IPS-15b (cell line): Measurements from ENCODE around the gene ZCCHC7.
"Not testable (repeated sequence)": the region's sequence is repeated elsewhere in the genome, so short reads cannot be mapped to it uniquely, and the experiment has no call there.

ENCODE experiments used
- H3K27me3 ChIP-seq: one replicate; pipeline ENCODE4 v1.6.1; 2013; ENCODE audit warnings: low read length; ENCODE audit not compliant: control insufficient read depth, insufficient read depth
- H3K36me3 ChIP-seq: one replicate; pipeline ENCODE4 v1.6.1; 2013; ENCODE audit warnings: low read length; ENCODE audit not compliant: control insufficient read depth, insufficient read depth
- H3K4me1 ChIP-seq: one replicate; pipeline ENCODE4 v1.6.1; 2013; ENCODE audit warnings: mild to moderate bottlenecking, low read length; ENCODE audit not compliant: control insufficient read depth, insufficient read depth
- H3K4me3 ChIP-seq: one replicate; pipeline ENCODE4 v1.5.1; 2013; ENCODE audit warnings: low read depth, low read length
- H3K9ac ChIP-seq: one replicate; pipeline ENCODE4 v1.6.1; 2013; ENCODE audit warnings: low read depth, mild to moderate bottlenecking, low read length
- H3K9me3 ChIP-seq: one replicate; pipeline ENCODE4 v1.6.1; 2013; ENCODE audit warnings: mild to moderate bottlenecking, low read length; ENCODE audit not compliant: control insufficient read depth, insufficient read depth

ZCCHC7 gene

GRCh38 chr9:37390759-37391158 lies 270.4 kb downstream of the ZCCHC7 start:
- Histone ChIP-seq H3K27me3 (no peaks in the 10 kb centered on the region), H3K4me3 (no peak overlapping the region), H3K4me1 (peaks cover 2% of the 10 kb centered on the region), H3K9me3 (no peaks in the 10 kb centered on the region), H3K36me3 (no peaks in the 10 kb centered on the region), H3K9ac (no peak overlapping the region)

- no peak overlapping the region for H3K4me3 ChIP-seq
- peaks cover 2% of the 10 kb centered on the region for H3K4me1 ChIP-seq
- no peaks in the 10 kb centered on the region for H3K36me3 ChIP-seq
- H3K9me3 ChIP-seq: no peaks in the 10 kb centered on the region
- H3K9ac ChIP-seq: no peak overlapping the region
- no peaks in the 10 kb centered on the region for H3K27me3 ChIP-seq
Observed at GRCh38 chr9:37392272-37392671, 271.9 kb downstream of the ZCCHC7 start.

GRCh38 chr9:37395229-37395628 lies 274.9 kb downstream of the ZCCHC7 start:
- H3K4me3 ChIP-seq: no peak overlapping the region
- H3K9me3 ChIP-seq: no peaks in the 10 kb centered on the region
- no peak overlapping the region for H3K9ac ChIP-seq

GRCh38 chr9:37395663-37396062 lies 275.3 kb downstream of the ZCCHC7 start:
- no peaks in the 10 kb centered on the region for H3K9me3 ChIP-seq
- no peaks in the 10 kb centered on the region for H3K36me3 ChIP-seq
- no peak overlapping the region for H3K4me3 ChIP-seq
- H3K27me3 ChIP-seq: no peaks in the 10 kb centered on the region
- H3K9ac ChIP-seq: no peak overlapping the region
- peaks cover 2% of the 10 kb centered on the region for H3K4me1 ChIP-seq

More at GRCh38 chr9:37395229-37395628, 274.9 kb downstream of the ZCCHC7 start:
- peaks cover 2% of the 10 kb centered on the region for H3K4me1 ChIP-seq
- H3K36me3 ChIP-seq: no peaks in the 10 kb centered on the region
- H3K27me3 ChIP-seq: no peaks in the 10 kb centered on the region

- not testable (repeated sequence) for H3K9ac ChIP-seq, H3K4me3 ChIP-seq, H3K9me3 ChIP-seq, H3K4me1 ChIP-seq, H3K27me3 ChIP-seq, H3K36me3 ChIP-seq
Observed at GRCh38 chr9:37397948-37398347, 277.6 kb downstream of the ZCCHC7 start.

- no peaks in the 10 kb centered on the region for H3K9me3 ChIP-seq
- no peak overlapping the region for H3K9ac ChIP-seq
- H3K4me1 ChIP-seq: no peaks in the 10 kb centered on the region
- H3K27me3 ChIP-seq: no peaks in the 10 kb centered on the region
- no peaks in the 10 kb centered on the region for H3K36me3 ChIP-seq
- no peak overlapping the region for H3K4me3 ChIP-seq
Observed at GRCh38 chr9:37398464-37399025, 278.2 kb downstream of the ZCCHC7 start.

- no peak overlapping the region for H3K9ac ChIP-seq
- no peaks in the 10 kb centered on the region for H3K9me3 ChIP-seq
- H3K4me1 ChIP-seq: no peaks in the 10 kb centered on the region
- H3K36me3 ChIP-seq: no peaks in the 10 kb centered on the region
- no peaks in the 10 kb centered on the region for H3K27me3 ChIP-seq
- no peak overlapping the region for H3K4me3 ChIP-seq
Observed at GRCh38 chr9:37399336-37399735, 279.0 kb downstream of the ZCCHC7 start.

- Histone ChIP-seq H3K9me3 (no peaks in the 10 kb centered on the region), H3K4me3 (no peak overlapping the region), H3K9ac (no peak overlapping the region), H3K4me1 (no peaks in the 10 kb centered on the region), H3K36me3 (no peaks in the 10 kb centered on the region), H3K27me3 (no peaks in the 10 kb centered on the region)
Observed at GRCh38 chr9:37404590-37404989, 284.2 kb downstream of the ZCCHC7 start.

- Histone ChIP-seq H3K9ac (no peak overlapping the region), H3K4me3 (no peak overlapping the region), H3K4me1 (no peaks in the 10 kb centered on the region), H3K27me3 (no peaks in the 10 kb centered on the region), H3K36me3 (no peaks in the 10 kb centered on the region), H3K9me3 (no peaks in the 10 kb centered on the region)
Observed at GRCh38 chr9:37405350-37405749, 285.0 kb downstream of the ZCCHC7 start.

GRCh38 chr9:37405764-37406380 lies 285.5 kb downstream of the ZCCHC7 start:
- Histone ChIP-seq H3K9ac (no peak overlapping the region), H3K4me1 (no peaks in the 10 kb centered on the region), H3K4me3 (no peak overlapping the region)

GRCh38 chr9:37406603-37407401 lies 286.4 kb downstream of the ZCCHC7 start:
- Histone ChIP-seq H3K4me1 (no peaks in the 10 kb centered on the region), H3K36me3 (no peaks in the 10 kb centered on the region), H3K27me3 (no peaks in the 10 kb centered on the region), H3K9me3 (no peaks in the 10 kb centered on the region), H3K4me3 (no peak overlapping the region), H3K9ac (no peak overlapping the region)

More at GRCh38 chr9:37405764-37406380, 285.5 kb downstream of the ZCCHC7 start:
- no peaks in the 10 kb centered on the region for H3K9me3 ChIP-seq
- no peaks in the 10 kb centered on the region for H3K27me3 ChIP-seq
- no peaks in the 10 kb centered on the region for H3K36me3 ChIP-seq

GRCh38 chr9:37407468-37407867 lies 287.1 kb downstream of the ZCCHC7 start:
- Histone ChIP-seq H3K27me3 (no peaks in the 10 kb centered on the region), H3K4me1 (no peaks in the 10 kb centered on the region), H3K9me3 (no peaks in the 10 kb centered on the region), H3K9ac (no peak overlapping the region), H3K4me3 (no peak overlapping the region), H3K36me3 (no peaks in the 10 kb centered on the region)
